HG03060 (cell line): Measurements from ENCODE around the gene ZNF385B.

Experiments
- ATAC-seq: cut with Tn5 transposase; IDR thresholded peaks from one replicate; pipeline ENCODE4 v1.9.1; 2021; ENCODE audit warnings: low read depth, moderate number of reproducible peaks; ENCODE audit not compliant: unreplicated experiment

ZNF385B gene

GRCh38 chr2:179691235-179691634, 170.2 kb downstream of the ZNF385B start:
- ATAC-seq = no peak

GRCh38 chr2:179686718-179687342, 174.6 kb downstream of the ZNF385B start:
- ATAC-seq = no peak

- ATAC-seq = no peak
Measured at GRCh38 chr2:179686069-179686468, 175.3 kb downstream of the ZNF385B start.

GRCh38 chr2:179685146-179685545, 176.3 kb downstream of the ZNF385B start:
- ATAC-seq = no peak

- ATAC-seq = no peak
Measured at GRCh38 chr2:179682756-179683155, 178.7 kb downstream of the ZNF385B start.

- ATAC-seq = no peak
Measured at GRCh38 chr2:179677746-179678505, 183.5 kb downstream of the ZNF385B start.

- ATAC-seq = no peak
Measured at GRCh38 chr2:179677077-179677688, 184.2 kb downstream of the ZNF385B start.

- no peak for ATAC-seq
Measured at GRCh38 chr2:179675435-179675834, 186.0 kb downstream of the ZNF385B start.

GRCh38 chr2:179671043-179671981, 190.1 kb downstream of the ZNF385B start:
- no peak for ATAC-seq

GRCh38 chr2:179669196-179669595, 192.2 kb downstream of the ZNF385B start:
- no peak for ATAC-seq

GRCh38 chr2:179664972-179665812, 196.2 kb downstream of the ZNF385B start:
- ATAC-seq = no peak

GRCh38 chr2:179661986-179662385, 199.4 kb downstream of the ZNF385B start:
- no peak for ATAC-seq

- no peak for ATAC-seq
Measured at GRCh38 chr2:179657068-179657595, 204.3 kb downstream of the ZNF385B start.

- ATAC-seq = no peak
Measured at GRCh38 chr2:179655627-179656026, 205.8 kb downstream of the ZNF385B start.

GRCh38 chr2:179654806-179655205, 206.6 kb downstream of the ZNF385B start:
- no peak for ATAC-seq

GRCh38 chr2:179652296-179652695, 209.1 kb downstream of the ZNF385B start:
- ATAC-seq = no peak

GRCh38 chr2:179650420-179650819, 211.0 kb downstream of the ZNF385B start:
- ATAC-seq = no peak

- ATAC-seq = no peak
Measured at GRCh38 chr2:179646862-179647587, 214.4 kb downstream of the ZNF385B start.
